Measurements from ENCODE around the gene SLC12A8. TPM values are rescaled to one million over a fixed set of nuclear protein-coding genes. Genes with fewer than 3 reads are reported as not detected.

Gene SLC12A8
- total and polyA plus RNA-seq, 2 of the 13 experiments (the other 11 are each of a cell fraction or from before 2014, with no cell fraction given): 0.44 to 0.71 TPM

- TF ChIP-seq, protein P1, sequence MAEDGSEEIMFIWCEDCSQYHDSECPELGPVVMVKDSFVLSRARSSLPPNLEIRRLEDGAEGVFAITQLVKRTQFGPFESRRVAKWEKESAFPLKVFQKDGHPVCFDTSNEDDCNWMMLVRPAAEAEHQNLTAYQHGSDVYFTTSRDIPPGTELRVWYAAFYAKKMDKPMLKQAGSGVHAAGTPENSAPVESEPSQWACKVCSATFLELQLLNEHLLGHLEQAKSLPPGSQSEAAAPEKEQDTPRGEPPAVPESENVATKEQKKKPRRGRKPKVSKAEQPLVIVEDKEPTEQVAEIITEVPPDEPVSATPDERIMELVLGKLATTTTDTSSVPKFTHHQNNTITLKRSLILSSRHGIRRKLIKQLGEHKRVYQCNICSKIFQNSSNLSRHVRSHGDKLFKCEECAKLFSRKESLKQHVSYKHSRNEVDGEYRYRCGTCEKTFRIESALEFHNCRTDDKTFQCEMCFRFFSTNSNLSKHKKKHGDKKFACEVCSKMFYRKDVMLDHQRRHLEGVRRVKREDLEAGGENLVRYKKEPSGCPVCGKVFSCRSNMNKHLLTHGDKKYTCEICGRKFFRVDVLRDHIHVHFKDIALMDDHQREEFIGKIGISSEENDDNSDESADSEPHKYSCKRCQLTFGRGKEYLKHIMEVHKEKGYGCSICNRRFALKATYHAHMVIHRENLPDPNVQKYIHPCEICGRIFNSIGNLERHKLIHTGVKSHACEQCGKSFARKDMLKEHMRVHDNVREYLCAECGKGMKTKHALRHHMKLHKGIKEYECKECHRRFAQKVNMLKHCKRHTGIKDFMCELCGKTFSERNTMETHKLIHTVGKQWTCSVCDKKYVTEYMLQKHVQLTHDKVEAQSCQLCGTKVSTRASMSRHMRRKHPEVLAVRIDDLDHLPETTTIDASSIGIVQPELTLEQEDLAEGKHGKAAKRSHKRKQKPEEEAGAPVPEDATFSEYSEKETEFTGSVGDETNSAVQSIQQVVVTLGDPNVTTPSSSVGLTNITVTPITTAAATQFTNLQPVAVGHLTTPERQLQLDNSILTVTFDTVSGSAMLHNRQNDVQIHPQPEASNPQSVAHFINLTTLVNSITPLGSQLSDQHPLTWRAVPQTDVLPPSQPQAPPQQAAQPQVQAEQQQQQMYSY (CRISPR knock-in tag; IDR thresholded peaks at IDR 0.05): peak; percentile 22; the same call in 1 of the 2 replicates
- no peak for TF ChIP-seq ZNF616 (CRISPR knock-in tag; IDR thresholded peaks at IDR 0.05; ENCODE audit: low read depth)
- TF ChIP-seq, protein P2, sequence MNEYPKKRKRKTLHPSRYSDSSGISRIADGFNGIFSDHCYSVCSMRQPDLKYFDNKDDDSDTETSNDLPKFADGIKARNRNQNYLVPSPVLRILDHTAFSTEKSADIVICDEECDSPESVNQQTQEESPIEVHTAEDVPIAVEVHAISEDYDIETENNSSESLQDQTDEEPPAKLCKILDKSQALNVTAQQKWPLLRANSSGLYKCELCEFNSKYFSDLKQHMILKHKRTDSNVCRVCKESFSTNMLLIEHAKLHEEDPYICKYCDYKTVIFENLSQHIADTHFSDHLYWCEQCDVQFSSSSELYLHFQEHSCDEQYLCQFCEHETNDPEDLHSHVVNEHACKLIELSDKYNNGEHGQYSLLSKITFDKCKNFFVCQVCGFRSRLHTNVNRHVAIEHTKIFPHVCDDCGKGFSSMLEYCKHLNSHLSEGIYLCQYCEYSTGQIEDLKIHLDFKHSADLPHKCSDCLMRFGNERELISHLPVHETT (CRISPR knock-in tag; conservative IDR thresholded peaks at IDR 0.05): peak; percentile 71; the same call in 1 of the 2 replicates
- TF ChIP-seq SOX13 (IDR thresholded peaks at IDR 0.05): no peak; the same call in 1 of the 2 replicates
- TF ChIP-seq SOX13 (CRISPR knock-in tag; conservative IDR thresholded peaks at IDR 0.05 in 1 of 2, IDR thresholded peaks at IDR 0.05 in 1 of 2): peak in 1 of 2 experiments; percentile 81; a peak in 2 of 4 replicates
- TF ChIP-seq NFE2L2 (IDR thresholded peaks at IDR 0.05; ENCODE audit: low read length): no peak
- no peak for TF ChIP-seq ZNF318 (CRISPR knock-in tag; IDR thresholded peaks at IDR 0.05)
- TF ChIP-seq ZBTB42 (CRISPR knock-in tag; IDR thresholded peaks at IDR 0.05): no peak
- no peak for TF ChIP-seq ZNF546 (CRISPR knock-in tag; conservative IDR thresholded peaks at IDR 0.05)
- TF ChIP-seq SP2 (CRISPR knock-in tag; IDR thresholded peaks at IDR 0.05): no peak
- TF ChIP-seq BORCS8-MEF2B (CRISPR knock-in tag; IDR thresholded peaks at IDR 0.05): no peak
- TF ChIP-seq ZNF33A (CRISPR knock-in tag; IDR thresholded peaks at IDR 0.05; ENCODE audit: borderline replicate concordance): peak; percentile 58; the same call in 1 of the 2 replicates
- peak; percentile 74; the same call in 1 of the 2 replicates for TF ChIP-seq SIX1 (CRISPR knock-in tag; IDR thresholded peaks at IDR 0.05; ENCODE audit: borderline replicate concordance)
- no peak for TF ChIP-seq ZNF484 (CRISPR knock-in tag; IDR thresholded peaks at IDR 0.05; ENCODE audit: borderline replicate concordance, low read depth)
- 0 out of 2 replicates have a peak, but pooled peaks have one; percentile 56 for TF ChIP-seq MIER2 (CRISPR knock-in tag; IDR thresholded peaks at IDR 0.05)
- TF ChIP-seq NR1H2 (CRISPR knock-in tag; IDR thresholded peaks at IDR 0.05; ENCODE audit: borderline replicate concordance, low read depth): no peak
These were observed 149.5 kb downstream of the SLC12A8 start (continued) for GRCh38 chr3:125062904-125063618.

Measured in HepG2 (cell line).